ENCODE data around the gene HMCES.
"Not testable (repeated sequence)": the region's sequence is repeated elsewhere in the genome, so short reads cannot be mapped to it uniquely, and the experiment has no call there.

HMCES gene

DNA sequence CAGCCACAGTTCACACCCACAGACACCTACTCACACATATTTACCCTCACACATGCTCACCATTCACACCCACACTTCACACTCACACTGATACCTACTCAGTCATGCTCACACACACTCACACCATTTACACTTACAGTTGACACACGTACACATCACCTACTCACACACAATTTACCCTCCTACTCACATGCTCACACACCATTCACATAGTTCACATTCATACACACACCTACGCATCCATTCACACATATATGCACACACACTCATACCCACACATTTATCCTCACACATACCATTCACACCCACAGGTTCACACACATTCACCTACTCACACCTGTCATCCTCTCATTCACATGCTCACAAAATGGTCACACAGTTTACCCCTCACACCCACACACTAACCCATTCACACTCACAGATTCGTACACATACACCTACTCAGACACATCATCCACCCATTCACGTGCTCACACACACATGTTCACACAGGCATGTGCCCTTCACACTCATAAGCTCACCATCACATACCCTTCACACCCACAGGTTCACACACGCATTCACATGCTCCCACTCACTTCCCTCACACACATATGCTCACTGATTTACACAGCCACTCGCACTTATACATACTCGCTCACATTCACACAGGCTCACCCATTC lies 42.3 kb downstream of the HMCES start:
- DNase-seq (ENCODE audit: low read depth), result no peak

DNA sequence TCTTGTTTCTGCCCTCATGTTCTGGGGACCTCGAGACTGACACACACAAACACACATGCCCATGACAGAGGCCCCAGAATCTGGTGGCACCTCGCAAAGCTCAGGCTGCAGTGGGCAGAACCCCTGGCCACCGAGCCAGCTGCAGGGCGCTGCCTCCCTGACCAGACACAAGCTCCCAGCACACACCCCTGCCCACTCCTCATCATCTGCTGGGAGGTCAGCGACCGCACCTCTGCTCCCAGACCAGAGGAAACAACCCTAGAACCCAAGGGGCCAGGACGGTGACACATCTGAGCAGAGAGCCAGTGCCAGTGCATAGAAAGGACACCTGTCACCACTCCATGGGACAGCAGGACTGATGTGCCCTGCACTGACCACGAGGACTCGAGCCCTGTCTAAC lies 43.2 kb downstream of the HMCES start:
- DNase-seq (ENCODE audit: low read depth), result no peak

DNA sequence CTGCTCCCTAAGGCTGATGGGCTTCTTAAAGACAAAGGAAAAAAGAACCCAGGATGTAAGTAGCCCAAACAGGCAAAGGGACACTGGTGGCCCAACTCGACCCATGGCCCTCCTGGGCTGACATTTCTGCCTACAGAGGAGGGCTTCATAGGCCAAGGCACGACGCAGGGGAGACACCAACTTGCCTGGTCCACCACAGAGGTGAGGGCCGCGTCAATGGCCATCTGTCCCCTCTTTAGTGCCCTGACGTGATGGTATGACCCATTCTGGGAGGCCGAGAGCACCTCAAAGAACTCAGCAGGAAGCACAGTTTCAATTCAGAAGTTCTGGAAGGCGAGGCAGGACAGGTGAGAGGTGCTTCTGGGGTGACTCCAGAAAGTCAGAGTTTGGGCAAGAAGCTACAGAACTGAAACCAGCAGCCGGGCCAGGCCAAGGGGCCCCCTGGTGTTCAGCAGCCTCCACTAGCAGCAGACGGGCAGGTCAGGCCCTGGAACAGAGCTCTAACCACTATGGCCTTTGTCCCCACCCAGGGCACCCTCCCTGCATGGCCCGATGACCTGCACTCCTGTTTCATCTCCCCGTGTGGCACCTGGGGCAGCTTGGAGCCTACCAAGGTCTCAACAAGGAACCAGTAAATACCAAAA lies 45.1 kb downstream of the HMCES start:
- DNase-seq (ENCODE audit: low read depth), result no peak

GRCh38 chr3:129324855-129325254 lies 46.2 kb downstream of the HMCES start:
- no peak for DNase-seq (ENCODE audit: low read depth)

DNA sequence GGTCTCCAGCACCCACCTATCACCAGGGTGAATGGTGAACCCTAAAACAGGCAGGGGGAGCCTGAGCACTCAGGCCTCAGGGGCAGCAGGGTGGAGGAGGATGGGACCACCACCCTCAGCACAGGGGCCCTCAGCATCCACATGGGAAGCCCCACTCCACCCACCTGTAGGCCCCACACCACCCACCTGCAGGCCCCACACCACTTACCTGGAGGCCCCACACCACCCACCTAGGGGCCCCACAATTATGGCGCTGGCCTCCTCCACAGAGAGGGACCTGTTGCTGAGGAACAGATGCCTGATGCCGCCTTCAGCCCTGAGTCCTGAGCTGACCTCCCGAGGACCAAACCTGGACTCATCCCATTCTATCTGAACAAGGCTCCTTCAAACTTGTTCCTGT lies 46.7 kb downstream of the HMCES start:
- no peak for DNase-seq (ENCODE audit: low read depth)

DNA sequence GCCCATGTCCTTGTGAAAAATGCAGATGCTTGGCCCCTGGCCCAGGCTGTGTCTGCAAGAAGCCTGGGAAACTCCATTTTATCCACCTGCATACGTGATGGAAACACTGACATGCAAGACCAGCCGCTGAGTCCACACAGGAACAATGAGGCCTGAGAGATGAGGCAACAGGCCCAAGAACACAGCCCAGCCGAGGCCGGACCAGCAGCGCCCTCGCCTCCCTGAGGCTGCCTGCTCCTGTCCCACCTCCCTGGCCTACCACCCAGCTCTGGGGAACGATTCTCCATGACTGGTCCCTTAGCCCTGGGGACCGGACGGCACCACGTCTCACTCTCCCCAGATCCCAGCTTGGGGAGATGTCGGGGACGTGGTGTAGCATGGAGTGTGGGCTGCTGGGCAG lies 47.5 kb downstream of the HMCES start:
- no peak for DNase-seq (ENCODE audit: low read depth)

DNA sequence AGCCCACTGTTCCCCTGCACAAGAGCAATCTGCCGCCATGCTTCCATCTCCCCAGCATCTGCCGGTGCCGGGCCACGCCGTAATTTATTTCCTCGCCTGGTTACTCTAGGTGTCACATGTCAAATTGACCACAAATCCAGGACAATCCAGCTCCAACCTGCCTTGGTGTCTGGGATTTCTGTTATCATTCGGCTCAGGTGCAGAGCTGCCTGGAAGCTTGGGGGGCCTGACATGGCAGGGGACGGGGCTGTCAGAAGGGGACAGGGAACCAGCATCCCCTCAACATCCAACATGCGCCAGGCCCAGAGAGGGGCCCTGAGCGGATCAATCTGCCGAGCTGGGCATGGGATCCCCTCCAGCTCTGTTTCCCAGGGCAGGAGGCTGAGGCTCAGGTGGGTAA lies 47.9 kb downstream of the HMCES start:
- no peak for DNase-seq (ENCODE audit: low read depth)

DNA sequence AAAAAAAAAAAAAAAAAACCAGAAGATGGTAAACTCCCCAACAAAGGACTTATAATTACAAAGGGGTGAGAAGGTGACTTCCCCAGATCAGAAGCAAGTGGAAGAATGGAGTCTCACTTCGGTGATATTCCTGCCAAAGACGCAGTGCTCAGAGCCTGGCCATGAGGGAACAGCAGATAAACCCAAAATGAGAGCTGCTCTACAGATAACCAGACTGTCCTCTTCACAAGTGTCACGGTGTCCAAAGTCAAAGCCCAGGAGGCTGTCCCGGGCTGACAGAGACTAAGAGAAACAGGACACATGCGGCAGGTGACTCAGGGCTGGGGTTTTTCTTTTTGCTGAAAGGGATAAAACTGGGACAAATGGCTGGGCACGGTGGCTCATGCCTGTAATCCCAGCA lies 48.8 kb downstream of the HMCES start:
- no peak for DNase-seq (ENCODE audit: low read depth)

DNA sequence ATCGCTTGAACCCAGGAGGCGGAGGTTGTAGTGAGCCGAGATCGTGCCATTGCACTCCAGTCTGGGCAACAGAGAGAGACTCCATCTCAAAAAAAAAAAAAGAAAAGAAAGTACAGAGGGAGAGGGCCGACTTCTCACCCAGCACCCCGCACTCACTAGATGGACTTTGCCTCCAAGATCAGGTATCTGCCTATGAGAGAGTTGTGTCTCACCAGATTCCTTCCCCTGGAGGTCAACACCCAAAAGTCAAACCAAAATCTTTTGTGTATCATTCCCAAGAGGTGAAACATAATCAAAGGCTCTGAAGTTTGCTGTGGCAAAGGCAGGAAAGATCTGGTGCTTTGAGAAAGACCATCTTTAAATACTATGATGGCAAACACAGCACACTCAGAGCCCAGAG lies 51.2 kb downstream of the HMCES start:
- no peak for DNase-seq (ENCODE audit: low read depth)

GRCh38 chr3:129330409-129330808 lies 51.7 kb downstream of the HMCES start:
- DNase-seq (ENCODE audit: low read depth), result no peak

GRCh38 chr3:129333891-129334290 lies 55.2 kb downstream of the HMCES start:
- DNase-seq (ENCODE audit: low read depth), result no peak

GRCh38 chr3:129336093-129336706 lies 57.5 kb downstream of the HMCES start:
- DNase-seq (ENCODE audit: low read depth), result no peak

DNA sequence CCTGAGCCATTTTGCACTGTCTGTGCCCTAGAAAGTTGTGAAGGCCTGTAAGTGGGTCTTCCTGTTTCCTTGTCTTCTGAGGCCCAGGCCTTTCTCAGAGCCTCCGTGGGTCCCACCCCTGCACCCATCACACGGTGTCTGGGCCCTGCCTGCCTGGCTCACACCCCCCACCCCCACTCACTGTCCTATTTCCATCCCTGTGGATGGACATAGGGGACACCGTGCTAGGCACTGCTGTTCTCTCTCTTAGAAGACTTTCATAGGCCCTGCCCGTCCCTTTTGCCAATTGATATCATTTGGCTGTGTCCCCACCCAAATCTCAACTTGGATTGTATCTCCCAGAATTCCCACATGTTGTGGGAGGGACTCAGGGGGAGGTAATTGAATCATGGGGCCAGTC lies 59.0 kb downstream of the HMCES start:
- not testable (repeated sequence) for DNase-seq (ENCODE audit: low read depth)

DNA sequence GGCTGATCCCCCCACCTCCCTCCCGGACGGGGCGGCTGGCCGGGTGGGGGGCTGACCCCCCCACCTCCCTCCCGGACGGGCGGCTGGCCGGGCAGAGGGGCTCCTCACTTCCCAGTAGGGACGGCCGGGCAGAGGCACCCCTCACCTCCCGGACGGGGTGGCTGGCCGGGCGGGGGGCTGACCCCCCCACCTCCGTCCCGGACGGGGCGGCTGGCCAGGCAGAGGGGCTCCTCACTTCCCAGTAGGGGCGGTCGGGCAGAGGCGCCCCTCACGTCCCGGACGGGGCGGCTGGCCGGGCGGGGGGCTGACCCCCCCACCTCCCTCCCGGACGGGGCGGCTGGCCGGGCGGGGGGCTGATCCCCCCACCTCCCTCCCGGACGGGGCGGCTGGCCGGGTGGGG lies 60.5 kb downstream of the HMCES start:
- not testable (repeated sequence) for DNase-seq (ENCODE audit: low read depth)

- not testable (repeated sequence) for DNase-seq (ENCODE audit: low read depth)
Observed at GRCh38 chr3:129339833-129340232, 61.2 kb downstream of the HMCES start.

DNA sequence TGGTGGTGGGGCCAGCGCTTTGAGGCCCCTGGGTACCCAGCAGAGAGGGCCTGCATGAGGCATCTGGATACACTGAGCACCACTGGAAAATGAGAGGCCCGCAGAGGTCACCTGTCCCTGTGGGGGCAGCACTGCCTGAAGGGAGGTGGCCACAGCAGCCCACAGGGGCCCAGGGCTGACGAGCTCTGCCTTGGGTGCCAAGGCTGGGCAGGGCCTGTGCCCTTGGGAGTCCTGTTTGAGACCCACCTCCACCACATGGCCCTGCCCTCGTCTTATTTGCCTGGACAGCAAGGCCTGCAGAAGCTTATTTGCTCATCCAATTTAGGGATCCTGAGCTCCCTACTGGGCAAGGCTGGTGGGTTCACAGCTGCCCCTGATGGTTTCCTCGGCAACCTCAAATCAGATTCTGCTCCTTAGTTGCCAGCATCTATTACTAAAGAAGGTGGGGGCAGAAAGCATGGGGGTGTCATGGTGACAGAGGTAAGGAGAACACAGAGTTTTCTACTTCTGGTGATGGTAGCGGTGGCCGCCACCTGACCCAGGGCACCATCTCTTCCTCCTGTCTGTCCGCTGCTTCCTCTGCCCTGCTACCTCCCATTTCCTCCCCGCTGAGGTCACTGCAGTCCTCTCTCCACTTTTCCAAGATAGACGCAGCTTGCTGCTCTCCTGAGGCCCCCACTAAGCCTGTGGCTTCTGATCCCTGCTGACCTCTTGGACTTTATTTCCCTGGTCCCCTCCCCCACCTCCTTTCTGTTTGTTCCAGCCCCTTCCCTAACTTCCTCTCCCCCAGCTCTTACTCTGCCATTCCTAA lies 62.9 kb downstream of the HMCES start:
- no peak for DNase-seq (ENCODE audit: low read depth)

- peak; percentile 30 for DNase-seq (ENCODE audit: low read depth)
Observed at GRCh38 chr3:129343643-129344360, 65.1 kb downstream of the HMCES start.

DNA sequence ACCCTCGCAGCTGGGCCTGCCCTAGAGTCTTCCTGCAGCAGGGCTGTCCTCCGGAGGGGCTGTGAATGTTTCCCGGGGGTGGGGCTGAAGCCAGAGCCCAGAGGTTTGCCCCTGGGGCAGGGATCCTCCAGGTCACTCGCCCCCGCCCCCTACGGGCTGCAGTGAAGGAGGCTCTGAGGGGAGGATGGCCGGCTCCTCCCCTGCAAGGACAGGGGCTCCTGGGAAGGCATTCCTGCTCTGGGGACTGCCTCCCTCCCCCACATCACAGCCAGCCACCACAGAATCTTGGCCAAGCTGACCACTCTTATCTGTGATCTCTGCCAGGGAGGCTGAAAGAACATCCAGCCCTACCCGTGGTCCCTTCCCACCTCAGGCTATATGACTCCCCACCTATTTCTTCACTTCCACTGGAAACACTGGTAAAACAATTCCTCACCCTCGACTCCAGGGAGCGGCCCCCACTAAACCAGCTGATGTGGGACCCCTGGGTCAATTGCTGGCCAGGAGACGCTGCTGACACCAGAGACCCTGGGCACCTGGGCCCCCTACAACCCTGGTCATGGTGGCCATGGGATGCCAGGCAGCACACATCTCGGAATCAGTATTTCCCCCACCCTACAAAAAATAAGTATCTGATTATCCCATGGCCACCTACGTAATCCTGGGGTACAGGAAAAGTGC lies 66.0 kb downstream of the HMCES start:
- peak; percentile 55 for DNase-seq (ENCODE audit: low read depth)

GRCh38 chr3:129345281-129345680 lies 66.6 kb downstream of the HMCES start:
- DNase-seq (ENCODE audit: low read depth), result no peak

GRCh38 chr3:129345971-129346370 lies 67.3 kb downstream of the HMCES start:
- peak; percentile 46 for DNase-seq (ENCODE audit: low read depth)

DNA sequence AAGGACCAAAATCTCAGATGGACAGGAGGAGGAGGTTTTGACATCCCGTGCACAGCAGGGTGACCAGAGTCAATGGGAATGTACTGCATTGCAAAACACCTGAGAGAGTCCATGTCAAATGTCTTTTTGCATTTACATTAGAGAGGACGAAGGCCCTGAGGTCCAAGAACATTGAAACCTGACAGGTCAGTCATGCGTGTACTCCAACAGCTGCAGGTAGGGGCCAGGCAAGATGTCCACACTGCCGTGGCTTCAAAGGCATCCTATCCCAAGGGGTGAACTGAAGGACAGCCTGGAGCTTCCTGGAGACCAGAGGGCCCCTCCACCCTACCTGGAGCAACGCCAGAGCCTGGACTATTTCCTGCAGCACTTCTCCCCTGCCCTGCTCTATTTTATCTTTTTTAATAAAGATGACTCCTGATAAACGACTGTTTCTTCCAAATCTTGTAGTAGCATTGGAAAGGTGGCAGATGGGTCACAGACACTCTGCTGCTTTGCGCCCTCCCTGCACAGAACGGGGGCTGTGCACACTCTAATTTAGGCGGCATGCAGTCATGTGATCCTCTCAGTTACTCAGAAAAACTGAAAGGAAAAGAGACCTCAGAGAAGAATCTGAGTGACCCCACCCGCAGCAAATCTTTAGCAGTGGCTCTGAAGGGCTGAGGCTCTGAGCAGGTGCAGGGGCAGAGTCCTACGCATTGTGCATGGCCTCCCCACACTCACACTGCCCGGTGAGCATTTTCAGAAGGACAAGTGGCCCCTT lies 68.2 kb downstream of the HMCES start:
- DNase-seq (ENCODE audit: low read depth), result peak; percentile 42
